GM18858 (cell line): ENCODE measurements around the gene HIVEP1.

Source experiments
- ATAC-seq: cut with Tn5 transposase; IDR thresholded peaks from one replicate; pipeline ENCODE4 v1.9.1; 2021; ENCODE audit not compliant: unreplicated experiment

HIVEP1 gene

DNA sequence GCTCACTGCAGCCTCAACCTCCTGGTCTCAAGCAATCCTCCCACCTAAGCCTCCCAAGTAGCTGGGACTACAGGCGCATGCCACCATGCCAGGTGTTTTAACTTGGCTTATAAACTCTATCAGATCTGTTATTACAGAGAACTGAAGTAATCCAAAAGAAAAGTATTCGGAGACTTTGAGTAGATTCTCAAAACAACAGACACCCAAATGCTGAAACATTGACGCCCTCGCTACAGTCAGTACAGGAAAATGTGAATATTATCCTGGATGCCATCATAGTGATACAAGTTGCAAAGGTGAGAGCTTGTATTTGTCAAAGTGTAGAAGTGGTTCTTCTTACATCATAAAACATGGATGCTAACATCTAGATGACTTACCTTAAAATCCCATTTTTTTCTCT is 169.4 kb downstream of the HIVEP1 start:
- ATAC-seq = no peak

- no peak for ATAC-seq
Observed at GRCh38 chr6:12182676-12183075, 170.6 kb downstream of the HIVEP1 start.

GRCh38 chr6:12185081-12185673 is 173.1 kb downstream of the HIVEP1 start:
- no peak for ATAC-seq

DNA sequence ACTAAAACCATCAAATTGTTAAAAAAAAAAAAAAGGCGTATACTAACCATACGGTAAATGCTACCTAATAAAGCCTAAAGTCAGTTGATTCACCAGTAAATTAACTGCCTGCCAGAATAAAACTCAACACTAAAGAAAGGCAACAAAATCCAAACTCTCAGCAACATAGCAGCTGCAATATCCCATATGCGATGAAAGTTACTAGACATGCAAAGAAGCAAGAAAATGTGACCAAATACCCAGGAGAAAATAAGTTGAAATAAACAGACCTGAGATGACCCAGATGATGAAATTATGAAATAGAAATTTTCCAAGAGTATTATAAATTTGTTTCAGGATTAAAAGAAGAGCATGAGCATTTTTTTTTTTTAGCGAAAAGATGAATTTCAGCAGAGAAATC is 174.4 kb downstream of the HIVEP1 start:
- no peak for ATAC-seq

GRCh38 chr6:12189150-12189549 is 177.0 kb downstream of the HIVEP1 start:
- no peak for ATAC-seq

GRCh38 chr6:12189661-12190060 is 177.5 kb downstream of the HIVEP1 start:
- no peak for ATAC-seq

DNA sequence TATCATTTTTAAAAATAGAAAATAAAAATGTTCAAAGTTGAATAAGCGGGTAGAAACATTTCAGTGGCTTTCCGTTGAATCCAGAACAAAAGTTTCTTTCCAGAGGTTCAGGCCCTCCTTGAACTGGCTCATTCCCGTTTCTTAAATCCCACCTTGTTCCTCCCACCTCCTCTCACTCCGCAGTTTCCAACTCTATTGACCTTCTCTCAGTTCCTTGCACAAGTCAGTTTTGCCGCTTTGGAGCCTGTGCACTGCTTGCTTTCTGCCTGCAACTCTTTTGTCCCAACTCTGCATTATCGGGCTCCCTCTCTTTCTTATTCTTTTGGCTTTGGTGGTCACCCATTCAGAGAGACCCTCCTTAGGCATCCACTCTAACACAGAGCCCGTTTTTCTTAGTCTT is 178.1 kb downstream of the HIVEP1 start:
- no peak for ATAC-seq

- no peak for ATAC-seq
Observed at GRCh38 chr6:12196326-12196936, 184.3 kb downstream of the HIVEP1 start.

- no peak for ATAC-seq
Observed at GRCh38 chr6:12198851-12199250, 186.7 kb downstream of the HIVEP1 start.

DNA sequence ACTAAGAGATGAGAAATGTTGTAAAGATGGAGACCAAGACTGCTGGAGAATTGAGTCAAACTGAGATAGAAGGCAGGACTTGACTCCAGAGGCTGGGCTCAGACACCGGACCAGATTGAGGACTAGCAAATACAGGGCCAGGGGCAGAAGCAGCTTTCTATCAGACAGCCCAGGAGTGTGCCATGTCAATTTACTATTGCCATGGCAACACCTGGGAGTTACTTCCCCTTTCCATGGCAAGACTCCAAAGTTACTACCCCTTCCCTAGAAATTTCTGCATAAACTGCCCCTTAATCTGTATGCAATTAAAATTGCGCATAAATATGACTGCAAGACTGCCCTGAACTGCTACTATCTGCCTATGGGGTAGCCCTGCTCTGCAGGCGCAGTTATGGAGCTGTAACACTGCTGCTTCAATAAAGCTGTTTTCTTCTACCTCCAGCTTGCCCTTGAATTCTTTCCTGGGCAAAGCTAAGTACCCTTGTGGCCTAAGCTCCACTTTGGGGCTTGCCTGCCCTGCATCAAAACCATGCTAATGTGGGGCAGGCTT is 188.0 kb downstream of the HIVEP1 start:
- ATAC-seq = no peak

DNA sequence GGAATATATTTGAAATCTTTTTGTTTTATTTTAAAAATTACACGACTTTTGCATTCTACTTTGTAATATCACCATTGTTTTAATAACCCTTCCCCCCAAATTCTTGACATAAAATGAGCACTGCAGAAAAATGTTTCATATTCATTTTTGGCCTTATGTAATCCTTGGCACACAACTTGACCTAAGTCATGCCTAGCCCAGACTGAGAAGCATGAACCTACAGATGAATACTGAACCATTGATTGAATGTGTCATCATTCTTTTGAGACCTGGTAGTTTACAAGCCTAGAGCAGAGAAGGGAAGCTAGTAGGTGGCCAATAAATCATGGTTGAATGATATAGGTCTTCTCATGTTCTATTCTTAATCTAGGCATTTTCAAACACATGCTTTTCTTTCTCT is 188.6 kb downstream of the HIVEP1 start:
- ATAC-seq = no peak

DNA sequence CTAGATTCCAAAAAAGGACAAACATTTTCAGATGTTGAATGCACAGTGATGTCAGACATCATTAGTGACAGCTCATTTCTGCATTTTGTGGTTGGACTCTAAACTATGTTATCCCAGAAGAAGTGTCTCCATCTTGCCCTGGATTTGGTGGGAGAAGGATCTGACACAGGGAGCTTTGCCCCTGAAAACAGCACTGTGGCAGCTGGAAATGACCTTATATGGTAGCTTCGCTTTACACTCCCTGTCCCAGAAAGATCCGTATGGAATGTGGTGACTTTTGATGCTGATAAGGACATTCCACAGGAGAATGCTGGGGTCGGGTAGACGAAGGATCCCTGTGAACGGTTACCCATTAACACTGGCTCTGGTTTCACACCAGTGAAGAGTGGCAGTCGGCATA is 190.9 kb downstream of the HIVEP1 start:
- ATAC-seq = no peak

DNA sequence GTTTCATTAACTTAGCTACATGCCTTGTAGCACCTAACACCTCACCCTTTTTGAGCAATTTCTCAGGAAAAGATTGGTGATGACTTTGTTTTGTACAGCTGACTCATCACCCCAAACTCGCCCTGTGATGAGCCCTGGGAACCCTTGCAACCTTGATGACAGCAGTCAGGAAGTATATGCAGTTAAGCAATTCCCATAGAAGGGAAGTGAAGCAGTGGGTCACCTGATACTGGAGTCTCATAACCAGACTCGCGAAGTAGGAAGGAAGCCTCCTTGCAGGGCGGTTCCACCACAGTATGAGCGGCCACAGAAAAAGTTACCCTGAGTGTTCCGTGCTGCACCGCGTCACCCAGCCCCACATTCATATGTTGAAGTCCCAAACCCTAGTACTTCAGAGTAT is 196.1 kb downstream of the HIVEP1 start:
- no peak for ATAC-seq

DNA sequence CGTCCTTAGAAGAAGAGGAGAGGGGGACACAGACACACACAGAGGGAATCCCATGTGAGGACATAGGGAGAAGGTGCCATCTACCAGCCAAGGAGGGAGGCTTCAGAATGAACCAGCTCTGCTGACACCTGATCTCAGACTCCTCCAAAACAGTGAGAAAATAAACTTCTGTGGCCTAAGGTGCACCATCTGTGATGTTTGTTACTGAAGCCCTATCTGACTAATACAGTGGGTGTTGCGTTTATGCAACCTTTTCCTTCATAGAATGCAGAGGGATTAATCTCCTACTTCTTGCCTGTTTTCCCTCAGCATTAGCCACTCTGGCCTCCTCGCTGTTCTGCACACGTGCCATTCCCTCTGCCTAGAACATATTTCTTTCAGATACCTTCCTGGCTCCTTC is 196.6 kb downstream of the HIVEP1 start:
- no peak for ATAC-seq
